Upper lobe of left lung (tissue), 6 donors: Measurements from ENCODE around the gene BABAM2. TPM values are rescaled to one million over a fixed set of nuclear protein-coding genes. Genes with fewer than 3 reads are reported as not detected.
"Not testable (repeated sequence)": the region's sequence is repeated elsewhere in the genome, so short reads cannot be mapped to it uniquely, and the experiment has no call there.

ENCODE experiments used
- ATAC-seq, 2 donors: fragments of 200-7000 bp; cut with Tn5 transposase; one replicate each; pipeline ENCODE4 v1.9.1; 2022; ENCODE audit warnings: mild to moderate bottlenecking in 2 of 2, moderate library complexity in 2 of 2; ENCODE audit not compliant: low FRiP score in 2 of 2
- DNase-seq, 2 donors: peaks; one replicate each; pipeline ENCODE4 v3.0.0-alpha.2; 2019 to 2020
- H3K27ac ChIP-seq, 4 donors: fragments of 200-600 bp; sonication (generic); one replicate each; pipeline ENCODE4 v1.5.1; 2016 to 2019
- H3K27me3 ChIP-seq, 4 donors: fragments of 200-600 bp; sonication (generic); one replicate each; pipeline ENCODE4 v1.5.1; 2017 to 2019
- H3K36me3 ChIP-seq, 4 donors: fragments of 200-600 bp; sonication (generic); one replicate each; pipeline ENCODE4 v1.5.1; 2016 to 2019
- H3K4me1 ChIP-seq, 4 donors: fragments of 200-600 bp; sonication (generic); one replicate each; pipeline ENCODE4 v1.5.1; 2018 to 2019
- H3K4me3 ChIP-seq, 4 donors: fragments of 200-600 bp; sonication (generic); one replicate each; pipeline ENCODE4 v1.5.1; 2017 to 2019; ENCODE audit warnings: mild to moderate bottlenecking in 2 of 4, moderate library complexity in 1 of 4
- H3K9me3 ChIP-seq, 4 donors: fragments of 200-600 bp; sonication (generic); one replicate each; pipeline ENCODE4 v1.5.1; 2018 to 2019
- CTCF ChIP-seq, 6 experiments: fragments of 450-650 bp in 4 of 6; fragments of 200-600 bp in 2 of 6; sonication (generic) in 2 of 6; IDR thresholded peaks; one replicate each; pipeline ENCODE4 v1.5.1; 2016 to 2019; ENCODE audit warnings: antibody characterized with exemption in 6 of 6
- EP300 ChIP-seq, 4 donors: sonication (generic); formaldehyde crosslinking; IDR thresholded peaks; one replicate each; pipeline ENCODE4 v1.5.1; 2017; ENCODE audit warnings: antibody characterized with exemption in 4 of 4, control low read depth in 2 of 4
- POLR2A ChIP-seq, 4 donors: fragments of 450-650 bp; IDR thresholded peaks; one replicate each; pipeline ENCODE4 v1.5.1; 2016 to 2017; ENCODE audit warnings: antibody characterized with exemption in 4 of 4, mild to moderate bottlenecking in 2 of 4
- POLR2AphosphoS5 ChIP-seq, 2 donors: sonication (generic); formaldehyde crosslinking; IDR thresholded peaks; one replicate each; pipeline ENCODE4 v1.5.1; 2017; ENCODE audit warnings: antibody characterized with exemption in 2 of 2
- WGBS, 2 donors: methylation state at CpG; one replicate each; pipeline ENCODE4 v1.1.5; 2017 to 2018; 5-methylcytosine and 5-hydroxymethylcytosine counted together
- total RNA-seq, 6 donors: library from RNA; depleted of rRNA in 4 of 6; stranded (reverse); fragments of >200 nt in 4 of 6; gene quantifications; one replicate each; pipeline versions ENCODE4 v1.1.0 to v1.2.1, GENCODE V29; 2016 to 2021
- donor health status: DM: no; HTN: no; CAD: no; lungs with moderate emphysema.
- donor health status: DM: no; HTN: yes; CAD: no; lungs with severe emphysema.

Gene BABAM2
- total RNA-seq, 6 donors from 2014 or later, result 23.0 to 44.0 (median 38.2) TPM

- H3K4me1 ChIP-seq, result peaks cover 0 to 10% (median 4%) of the 10 kb centered on the region in 4 donors
- no peak overlapping the region for H3K27ac ChIP-seq
- 70 to 73% methylated on average over 14 to 15 of the region's 15 CpGs for WGBS, 2 donors
- no peak for TF ChIP-seq POLR2AphosphoS5 (IDR thresholded peaks at IDR 0.05)
- no peak for TF ChIP-seq EP300 (IDR thresholded peaks at IDR 0.05)
- TF ChIP-seq CTCF (IDR thresholded peaks at IDR 0.05), result no peak
- no peak for TF ChIP-seq POLR2A (IDR thresholded peaks at IDR 0.05)
- no peaks in the 10 kb centered on the region for H3K27me3 ChIP-seq
- DNase-seq (no peak), ATAC-seq (no peak)
- no peaks in the 10 kb centered on the region for H3K36me3 ChIP-seq
- no peaks in the 10 kb centered on the region for H3K9me3 ChIP-seq
- H3K4me3 ChIP-seq, result no peak overlapping the region
These were observed 443.3 kb downstream of the BABAM2 start for GRCh38 chr2:28333606-28334526.

- no peak overlapping the region for H3K27ac ChIP-seq
- H3K4me3 ChIP-seq, result no peak overlapping the region
- ATAC-seq, result no peak
- no peaks in the 10 kb centered on the region for H3K9me3 ChIP-seq
- no peaks in the 10 kb centered on the region for H3K27me3 ChIP-seq
- H3K4me1 ChIP-seq, result peaks cover 0 to 13% (median 4%) of the 10 kb centered on the region in 4 donors
- WGBS, 2 donors, result 88 to 94% methylated on average over 7 to 8 of the region's 8 CpGs
- DNase-seq, result no peak
- TF ChIP-seq POLR2AphosphoS5 (IDR thresholded peaks at IDR 0.05) (no peak), CTCF (IDR thresholded peaks at IDR 0.05) (no peak), EP300 (IDR thresholded peaks at IDR 0.05) (no peak), POLR2A (IDR thresholded peaks at IDR 0.05) (no peak)
- H3K36me3 ChIP-seq, result no peaks in the 10 kb centered on the region
These were observed 444.0 kb downstream of the BABAM2 start for GRCh38 chr2:28334527-28334894.

- H3K4me1 ChIP-seq, result peaks cover 0 to 13% (median 4%) of the 10 kb centered on the region in 4 donors
- ATAC-seq, H3K27ac ChIP-seq, DNase-seq, H3K27me3 ChIP-seq, H3K9me3 ChIP-seq, H3K36me3 ChIP-seq, H3K4me3 ChIP-seq: not testable (repeated sequence)
- 96 to 99% methylated on average over 11 of the region's 11 CpGs for WGBS, 2 donors
These were observed 444.7 kb downstream of the BABAM2 start for GRCh38 chr2:28335265-28335664.

- Histone ChIP-seq H3K4me1 (peaks cover 0 to 13% (median 4%) of the 10 kb centered on the region in 4 donors), H3K27me3 (no peaks in the 10 kb centered on the region), H3K36me3 (no peaks in the 10 kb centered on the region), H3K4me3 (no peak overlapping the region), H3K9me3 (no peaks in the 10 kb centered on the region), H3K27ac (no peak overlapping the region)
- ATAC-seq (no peak), DNase-seq (no peak)
- 91 to 97% methylated on average over 6 of the region's 6 CpGs for WGBS, 2 donors
- no peak for TF ChIP-seq POLR2A (IDR thresholded peaks at IDR 0.05)
- no peak for TF ChIP-seq POLR2AphosphoS5 (IDR thresholded peaks at IDR 0.05)
These were observed 445.1 kb downstream of the BABAM2 start for GRCh38 chr2:28335666-28336065.

- no peak overlapping the region for H3K4me3 ChIP-seq
- no peak for TF ChIP-seq EP300 (IDR thresholded peaks at IDR 0.05)
- no peak for TF ChIP-seq CTCF (IDR thresholded peaks at IDR 0.05)
- TF ChIP-seq POLR2A (IDR thresholded peaks at IDR 0.05), result no peak
- TF ChIP-seq POLR2AphosphoS5 (IDR thresholded peaks at IDR 0.05), result no peak
- H3K27ac ChIP-seq, result no peak overlapping the region
- H3K36me3 ChIP-seq, result no peaks in the 10 kb centered on the region
- H3K4me1 ChIP-seq, result peaks cover 0 to 13% (median 4%) of the 10 kb centered on the region in 4 donors
- no peak for ATAC-seq
- no peak for DNase-seq
- no peaks in the 10 kb centered on the region for H3K9me3 ChIP-seq
- no peaks in the 10 kb centered on the region for H3K27me3 ChIP-seq
- 87 to 92% methylated on average over 10 to 13 of the region's 13 CpGs for WGBS, 2 donors
These were observed 445.9 kb downstream of the BABAM2 start for GRCh38 chr2:28336264-28336980.
